GM19397 (cell line): ENCODE results near the gene FRMD4A.

ENCODE experiments used
- ATAC-seq: cut with Tn5 transposase; IDR thresholded peaks from one replicate; pipeline ENCODE4 v1.9.1; 2021; ENCODE audit warnings: mild to moderate bottlenecking, moderate library complexity; ENCODE audit not compliant: unreplicated experiment

The FRMD4A gene

GRCh38 chr10:13699216-13699615 is 631.5 kb downstream of the FRMD4A start:
- no peak for ATAC-seq

GRCh38 chr10:13698217-13698616 is 632.5 kb downstream of the FRMD4A start:
- ATAC-seq, result no peak

GRCh38 chr10:13696071-13696470 is 634.7 kb downstream of the FRMD4A start:
- ATAC-seq, result no peak

- no peak for ATAC-seq
Observed at GRCh38 chr10:13695588-13695987, 635.1 kb downstream of the FRMD4A start.

- no peak for ATAC-seq
Observed at GRCh38 chr10:13693783-13694700, 636.7 kb downstream of the FRMD4A start.

GRCh38 chr10:13690281-13690825 is 640.4 kb downstream of the FRMD4A start:
- ATAC-seq, result no peak

- no peak for ATAC-seq
Observed at GRCh38 chr10:13686331-13686752, 644.4 kb downstream of the FRMD4A start.

GRCh38 chr10:13685885-13686284 is 644.8 kb downstream of the FRMD4A start:
- ATAC-seq, result no peak

- no peak for ATAC-seq
Observed at GRCh38 chr10:13684806-13685482, 645.8 kb downstream of the FRMD4A start.

GRCh38 chr10:13684252-13684791 is 646.4 kb downstream of the FRMD4A start:
- no peak for ATAC-seq

- ATAC-seq, result no peak
Observed at GRCh38 chr10:13683017-13683416, 647.7 kb downstream of the FRMD4A start.

GRCh38 chr10:13681960-13682359 is 648.8 kb downstream of the FRMD4A start:
- ATAC-seq, result no peak

GRCh38 chr10:13681528-13681927 is 649.2 kb downstream of the FRMD4A start:
- ATAC-seq, result no peak

- ATAC-seq, result no peak
Observed at GRCh38 chr10:13681095-13681494, 649.6 kb downstream of the FRMD4A start.

- no peak for ATAC-seq
Observed at GRCh38 chr10:13678101-13678843, 652.5 kb downstream of the FRMD4A start.

- no peak for ATAC-seq
Observed at GRCh38 chr10:13674645-13675588, 655.8 kb downstream of the FRMD4A start.

GRCh38 chr10:13673156-13673555 is 657.6 kb downstream of the FRMD4A start:
- ATAC-seq, result no peak

GRCh38 chr10:13672548-13672947 is 658.2 kb downstream of the FRMD4A start:
- no peak for ATAC-seq

GRCh38 chr10:13671904-13672303 is 658.8 kb downstream of the FRMD4A start:
- no peak for ATAC-seq

GRCh38 chr10:13670311-13670710 is 660.4 kb downstream of the FRMD4A start:
- ATAC-seq, result no peak
